RWPE2 (cell line): ENCODE measurements around the gene LRFN2.

Source experiments
- ATAC-seq: fragments of 200-7000 bp; cut with Tn5 transposase; 3 replicates; pipeline ENCODE4 v1.9.1; 2021; ENCODE audit warnings: low read depth
- DNase-seq: peaks from one replicate; pipeline ENCODE4 v3.0.0-alpha.2; 2020; ENCODE audit warnings: low spot score
- H3K27ac ChIP-seq: fragments of 450-650 bp; 2 replicates; pipeline ENCODE4 v1.5.1; 2017; ENCODE audit warnings: mild to moderate bottlenecking; ENCODE audit not compliant: poor library complexity, severe bottlenecking
- H3K27me3 ChIP-seq: fragments of 250-450 bp; sonication (Bioruptor Pico); 2 replicates; pipeline ENCODE4 v1.5.1; 2021; ENCODE audit warnings: mild to moderate bottlenecking, moderate library complexity; ENCODE audit not compliant: insufficient read depth, poor library complexity, severe bottlenecking
- H3K36me3 ChIP-seq: fragments of 250-450 bp; sonication (Bioruptor Pico); 2 replicates; pipeline ENCODE4 v1.5.1; 2020; ENCODE audit warnings: low read depth, mild to moderate bottlenecking, moderate library complexity
- H3K4me1 ChIP-seq: fragments of 250-450 bp; sonication (Bioruptor Pico); 2 replicates; pipeline ENCODE4 v1.5.1; 2021; ENCODE audit warnings: mild to moderate bottlenecking, moderate library complexity; ENCODE audit not compliant: insufficient read depth, poor library complexity, severe bottlenecking
- H3K4me3 ChIP-seq: fragments of 250-450 bp; sonication (Bioruptor Pico); 2 replicates; pipeline ENCODE4 v1.5.1; 2021; ENCODE audit warnings: mild to moderate bottlenecking, moderate library complexity; ENCODE audit not compliant: severe bottlenecking
- H3K9me3 ChIP-seq: fragments of 250-450 bp; sonication (Bioruptor Pico); 2 replicates; pipeline ENCODE4 v1.5.1; 2021; ENCODE audit warnings: mild to moderate bottlenecking, moderate library complexity; ENCODE audit not compliant: severe bottlenecking
- TF ChIP-seq, protein P1 (sequence below): fragments of 450-650 bp; IDR thresholded peaks from one replicate; pipeline ENCODE4 v1.5.1; 2017; ENCODE audit warnings: mild to moderate bottlenecking, moderate library complexity; ENCODE audit not compliant: poor library complexity, severe bottlenecking

The LRFN2 gene

DNA sequence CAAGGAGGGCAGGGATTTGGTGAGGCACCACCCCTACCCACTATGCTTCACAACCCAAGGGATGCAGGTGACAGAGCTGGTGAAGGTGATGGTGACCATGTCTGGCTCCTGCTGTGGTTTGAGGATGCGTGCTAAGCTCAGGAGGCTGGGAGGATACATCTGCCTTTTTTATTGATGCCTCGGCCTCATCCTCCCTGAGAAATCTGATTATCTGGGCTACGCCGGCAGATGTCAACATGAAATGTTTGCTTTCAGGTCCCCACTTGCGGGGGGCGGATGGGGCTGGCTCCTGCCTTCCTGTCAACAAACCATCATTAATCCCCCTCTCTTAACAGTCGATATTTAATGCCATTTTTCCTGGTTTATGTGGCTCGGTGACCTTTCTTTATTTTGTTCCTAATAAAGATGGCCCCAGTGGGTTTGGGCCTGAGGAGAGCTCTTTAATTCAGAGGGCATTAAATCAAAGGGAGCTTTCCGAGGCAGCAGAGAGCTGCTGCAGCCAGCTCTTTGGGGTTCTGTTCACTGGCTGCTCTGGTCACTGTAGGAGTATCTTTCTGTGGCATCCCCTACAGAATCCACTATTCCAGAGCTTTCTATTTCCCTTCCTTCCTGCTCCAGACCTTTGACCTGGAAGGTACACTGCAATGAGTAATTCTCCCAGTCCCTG lies 33.5 kb upstream of the LRFN2 start:
- Histone ChIP-seq H3K27ac (no peak overlapping the region), H3K27me3 (peaks cover 26% of the 10 kb centered on the region), H3K4me1 (no peaks in the 10 kb centered on the region), H3K9me3 (no peaks in the 10 kb centered on the region), H3K4me3 (no peak overlapping the region), H3K36me3 (no peaks in the 10 kb centered on the region)
- ATAC-seq: no peak
- TF ChIP-seq, protein P1, sequence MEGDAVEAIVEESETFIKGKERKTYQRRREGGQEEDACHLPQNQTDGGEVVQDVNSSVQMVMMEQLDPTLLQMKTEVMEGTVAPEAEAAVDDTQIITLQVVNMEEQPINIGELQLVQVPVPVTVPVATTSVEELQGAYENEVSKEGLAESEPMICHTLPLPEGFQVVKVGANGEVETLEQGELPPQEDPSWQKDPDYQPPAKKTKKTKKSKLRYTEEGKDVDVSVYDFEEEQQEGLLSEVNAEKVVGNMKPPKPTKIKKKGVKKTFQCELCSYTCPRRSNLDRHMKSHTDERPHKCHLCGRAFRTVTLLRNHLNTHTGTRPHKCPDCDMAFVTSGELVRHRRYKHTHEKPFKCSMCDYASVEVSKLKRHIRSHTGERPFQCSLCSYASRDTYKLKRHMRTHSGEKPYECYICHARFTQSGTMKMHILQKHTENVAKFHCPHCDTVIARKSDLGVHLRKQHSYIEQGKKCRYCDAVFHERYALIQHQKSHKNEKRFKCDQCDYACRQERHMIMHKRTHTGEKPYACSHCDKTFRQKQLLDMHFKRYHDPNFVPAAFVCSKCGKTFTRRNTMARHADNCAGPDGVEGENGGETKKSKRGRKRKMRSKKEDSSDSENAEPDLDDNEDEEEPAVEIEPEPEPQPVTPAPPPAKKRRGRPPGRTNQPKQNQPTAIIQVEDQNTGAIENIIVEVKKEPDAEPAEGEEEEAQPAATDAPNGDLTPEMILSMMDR: no peak
- DNase-seq: no peak

DNA sequence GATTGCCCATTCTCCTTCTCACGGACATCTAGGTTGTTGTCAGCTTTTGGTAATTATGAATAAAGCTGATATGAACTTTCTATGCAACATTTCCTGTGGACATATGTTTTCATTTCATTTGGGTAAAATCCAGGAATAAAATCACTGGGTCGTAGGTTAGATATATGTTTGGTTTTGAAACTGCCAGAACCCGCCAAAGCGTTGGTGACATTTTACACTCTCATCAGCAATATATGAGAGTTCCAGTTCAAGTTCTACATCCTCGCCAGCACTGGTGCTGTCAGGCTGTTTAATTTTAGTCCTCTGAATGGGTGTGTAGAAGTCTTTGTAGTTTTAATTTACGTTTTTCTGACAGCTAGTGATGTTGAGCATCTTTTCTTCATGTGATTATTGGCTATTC lies 27.5 kb upstream of the LRFN2 start:
- DNase-seq (no peak), ATAC-seq (no peak)
- Histone ChIP-seq H3K4me1 (no peaks in the 10 kb centered on the region), H3K4me3 (no peak overlapping the region), H3K36me3 (no peaks in the 10 kb centered on the region), H3K9me3 (no peaks in the 10 kb centered on the region), H3K27ac (no peak overlapping the region), H3K27me3 (peaks cover 46% of the 10 kb centered on the region)
- TF ChIP-seq, protein P1: no peak

DNA sequence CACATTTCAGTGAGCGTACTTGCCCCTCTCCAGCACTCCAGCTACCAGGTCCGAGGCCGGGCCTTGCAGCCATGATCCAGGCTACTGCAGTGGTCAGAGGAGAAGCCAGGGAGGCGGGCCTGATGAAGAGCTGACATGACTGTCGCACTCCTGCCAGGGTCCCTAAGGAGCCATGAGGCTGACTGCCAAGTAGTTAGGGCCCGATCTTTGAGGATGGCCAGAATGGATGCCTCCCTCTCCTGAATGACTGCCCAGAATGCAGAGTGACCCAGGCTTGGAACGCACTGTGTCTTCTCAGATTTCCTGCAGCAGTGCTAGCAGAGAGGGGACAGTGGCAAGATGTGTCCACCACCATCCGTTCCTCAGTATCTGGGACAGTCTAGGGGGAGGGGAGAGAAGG lies 24.7 kb upstream of the LRFN2 start:
- DNase-seq: no peak
- no peaks in the 10 kb centered on the region for H3K36me3 ChIP-seq
- no peaks in the 10 kb centered on the region for H3K4me1 ChIP-seq
- TF ChIP-seq, protein P1: no peak
- no peak overlapping the region for H3K27ac ChIP-seq
- H3K27me3 ChIP-seq: peaks cover 29% of the 10 kb centered on the region
- no peak overlapping the region for H3K4me3 ChIP-seq
- no peaks in the 10 kb centered on the region for H3K9me3 ChIP-seq
- ATAC-seq: no peak

DNA sequence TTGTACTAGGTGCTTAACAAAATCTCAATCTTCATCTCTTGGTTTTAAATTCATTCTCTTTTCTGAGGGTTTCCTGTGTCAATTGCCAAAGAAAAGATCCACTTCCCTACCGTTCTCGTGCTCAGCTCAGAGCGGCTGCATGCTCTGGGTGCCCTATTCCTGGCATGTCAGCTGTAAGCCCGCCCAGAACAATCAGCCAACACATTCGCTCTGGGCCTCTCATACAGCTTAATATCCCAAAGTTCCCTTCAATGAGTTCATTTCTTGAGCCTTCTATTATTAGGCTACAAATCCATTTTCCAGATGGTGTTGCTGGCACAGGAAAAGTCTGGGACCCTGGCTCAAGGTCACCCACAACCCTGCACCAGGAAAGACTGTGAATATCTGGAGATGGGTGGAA lies 24.3 kb upstream of the LRFN2 start:
- Histone ChIP-seq H3K27me3 (peaks cover 28% of the 10 kb centered on the region), H3K36me3 (no peaks in the 10 kb centered on the region), H3K27ac (no peak overlapping the region), H3K4me1 (no peaks in the 10 kb centered on the region), H3K9me3 (no peaks in the 10 kb centered on the region), H3K4me3 (no peak overlapping the region)
- ATAC-seq (no peak), DNase-seq (no peak)
- TF ChIP-seq, protein P1: no peak

DNA sequence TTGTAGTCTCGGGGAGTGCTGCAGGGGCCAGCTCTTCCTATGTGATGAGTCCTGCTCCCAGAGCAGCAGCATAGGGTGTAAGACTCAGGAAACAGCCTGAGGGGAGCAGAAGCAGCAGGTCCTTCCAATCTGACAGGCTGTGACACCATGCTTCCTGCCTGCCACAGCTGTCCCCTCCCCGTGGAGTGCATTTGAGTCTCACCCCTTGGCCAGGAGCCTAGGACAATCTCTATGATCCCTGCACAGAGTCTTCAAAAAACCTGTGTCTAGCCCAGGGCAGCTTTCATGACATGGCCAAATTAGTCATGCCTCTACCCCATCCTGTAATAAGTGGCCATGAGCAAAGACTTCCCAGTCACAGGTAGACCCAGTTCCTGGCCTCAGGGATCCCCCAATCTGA lies 23.1 kb upstream of the LRFN2 start:
- H3K27me3 ChIP-seq: peaks cover 33% of the 10 kb centered on the region
- no peak for ATAC-seq
- TF ChIP-seq, protein P1: no peak

More for the DNA sequence above, 23.1 kb upstream of the LRFN2 start:
- no peaks in the 10 kb centered on the region for H3K36me3 ChIP-seq
- no peak overlapping the region for H3K27ac ChIP-seq
- no peaks in the 10 kb centered on the region for H3K4me1 ChIP-seq
- H3K9me3 ChIP-seq: no peaks in the 10 kb centered on the region
- no peak for DNase-seq
- no peak overlapping the region for H3K4me3 ChIP-seq
